Measurements from ENCODE around the gene ALG14. TPM values are rescaled to one million over a fixed set of nuclear protein-coding genes. Genes with fewer than 3 reads are reported as not detected.

Gene ALG14
- total RNA-seq, 1 donor = 4.7 TPM

DNA sequence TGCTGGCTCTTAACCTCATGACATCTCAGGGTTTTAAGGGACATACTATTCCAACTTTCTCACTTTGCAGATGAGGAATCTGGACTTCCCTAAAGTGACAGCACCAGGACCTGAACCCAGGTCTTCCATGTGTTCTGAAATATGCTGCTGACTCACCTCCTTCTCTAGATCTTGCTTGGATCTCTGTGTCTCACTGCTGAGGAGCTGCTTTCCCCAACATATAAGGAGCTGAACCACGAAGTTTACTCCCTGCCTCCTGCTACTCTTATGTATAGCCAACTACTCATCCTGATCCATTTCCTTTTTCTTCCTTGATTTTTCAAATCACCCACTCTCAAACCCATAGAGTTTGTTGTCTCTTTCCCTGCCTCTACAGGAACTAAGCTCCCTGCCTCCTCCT is 38.2 kb downstream of the ALG14 start:
- H3K4me3 ChIP-seq (ENCODE audit: low read depth, low read length) = no peak overlapping the region
- DNase-seq (ENCODE audit: low read depth) = no peak
- TF ChIP-seq, protein P1, sequence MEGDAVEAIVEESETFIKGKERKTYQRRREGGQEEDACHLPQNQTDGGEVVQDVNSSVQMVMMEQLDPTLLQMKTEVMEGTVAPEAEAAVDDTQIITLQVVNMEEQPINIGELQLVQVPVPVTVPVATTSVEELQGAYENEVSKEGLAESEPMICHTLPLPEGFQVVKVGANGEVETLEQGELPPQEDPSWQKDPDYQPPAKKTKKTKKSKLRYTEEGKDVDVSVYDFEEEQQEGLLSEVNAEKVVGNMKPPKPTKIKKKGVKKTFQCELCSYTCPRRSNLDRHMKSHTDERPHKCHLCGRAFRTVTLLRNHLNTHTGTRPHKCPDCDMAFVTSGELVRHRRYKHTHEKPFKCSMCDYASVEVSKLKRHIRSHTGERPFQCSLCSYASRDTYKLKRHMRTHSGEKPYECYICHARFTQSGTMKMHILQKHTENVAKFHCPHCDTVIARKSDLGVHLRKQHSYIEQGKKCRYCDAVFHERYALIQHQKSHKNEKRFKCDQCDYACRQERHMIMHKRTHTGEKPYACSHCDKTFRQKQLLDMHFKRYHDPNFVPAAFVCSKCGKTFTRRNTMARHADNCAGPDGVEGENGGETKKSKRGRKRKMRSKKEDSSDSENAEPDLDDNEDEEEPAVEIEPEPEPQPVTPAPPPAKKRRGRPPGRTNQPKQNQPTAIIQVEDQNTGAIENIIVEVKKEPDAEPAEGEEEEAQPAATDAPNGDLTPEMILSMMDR (IDR thresholded peaks at IDR 0.05; ENCODE audit: insufficient read depth, low read depth, low read length) = no peak

DNA sequence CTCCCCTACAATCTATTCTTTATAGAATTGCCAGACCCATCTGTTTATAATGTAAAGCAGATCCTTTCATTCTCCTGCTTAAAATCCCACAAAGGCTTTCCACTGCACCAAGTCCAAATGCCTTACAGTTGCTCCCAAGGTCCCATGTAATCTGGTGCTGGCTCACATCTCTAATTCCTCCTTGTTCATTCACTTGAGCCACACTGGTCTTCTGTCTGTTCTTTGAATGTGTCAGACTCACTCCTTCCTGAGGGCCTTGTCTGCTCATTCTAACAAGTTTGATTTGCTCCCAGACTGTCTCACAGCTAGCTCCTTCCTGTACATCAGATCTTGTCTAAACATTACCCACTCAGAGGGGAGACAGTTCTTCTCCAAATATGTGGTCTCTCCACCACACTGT is 38.9 kb downstream of the ALG14 start:
- TF ChIP-seq, protein P1 (IDR thresholded peaks at IDR 0.05; ENCODE audit: insufficient read depth, low read depth, low read length) = no peak
- no peak for DNase-seq (ENCODE audit: low read depth)

DNA sequence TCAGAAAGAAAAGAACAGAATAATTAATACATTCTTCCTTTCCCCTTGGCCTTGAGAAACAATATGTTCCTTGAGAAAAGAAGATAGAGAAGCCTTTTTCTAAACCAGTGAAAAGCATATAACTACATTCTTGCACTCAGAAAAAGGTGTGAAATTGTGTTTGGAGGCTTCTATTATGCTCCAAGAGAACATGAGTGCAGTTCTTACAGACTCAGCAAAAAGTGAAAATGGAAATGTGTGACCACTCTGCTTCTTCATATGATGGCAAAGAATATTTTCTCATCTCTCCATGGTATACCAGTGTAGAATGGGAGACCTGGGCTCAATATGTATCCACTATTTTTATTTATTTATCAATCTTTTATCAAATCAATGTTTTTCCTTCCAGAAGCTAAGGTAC is 43.2 kb downstream of the ALG14 start:
- DNase-seq (ENCODE audit: low read depth) = no peak
- H3K4me3 ChIP-seq (ENCODE audit: low read depth, low read length) = no peak overlapping the region
- TF ChIP-seq, protein P1 (IDR thresholded peaks at IDR 0.05; ENCODE audit: insufficient read depth, low read depth, low read length) = no peak

More for the DNA sequence above, 38.9 kb downstream of the ALG14 start:
- no peak overlapping the region for H3K4me3 ChIP-seq (ENCODE audit: low read depth, low read length)

DNA sequence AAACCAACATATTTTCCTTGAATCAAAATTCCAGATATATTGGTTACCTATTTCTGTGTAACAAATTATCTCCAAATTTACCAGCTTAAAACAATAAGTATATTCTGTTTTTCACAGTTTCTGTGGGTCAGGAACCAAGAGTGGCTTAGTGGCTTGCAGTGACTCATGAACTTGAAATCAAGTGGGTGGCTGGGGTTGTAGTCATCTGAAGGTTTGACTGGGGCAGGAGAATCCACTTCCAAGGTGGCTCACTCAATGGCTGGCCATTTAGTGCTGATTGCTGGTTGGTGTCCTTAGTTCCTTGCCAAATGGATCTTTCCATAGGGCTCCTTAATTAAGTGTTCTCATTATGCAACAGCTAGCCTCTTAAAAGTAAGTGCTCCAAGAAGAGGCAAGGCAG is 43.8 kb downstream of the ALG14 start:
- H3K4me3 ChIP-seq (ENCODE audit: low read depth, low read length) = no peak overlapping the region
- TF ChIP-seq, protein P1 (IDR thresholded peaks at IDR 0.05; ENCODE audit: insufficient read depth, low read depth, low read length) = no peak
- no peak for DNase-seq (ENCODE audit: low read depth)

DNA sequence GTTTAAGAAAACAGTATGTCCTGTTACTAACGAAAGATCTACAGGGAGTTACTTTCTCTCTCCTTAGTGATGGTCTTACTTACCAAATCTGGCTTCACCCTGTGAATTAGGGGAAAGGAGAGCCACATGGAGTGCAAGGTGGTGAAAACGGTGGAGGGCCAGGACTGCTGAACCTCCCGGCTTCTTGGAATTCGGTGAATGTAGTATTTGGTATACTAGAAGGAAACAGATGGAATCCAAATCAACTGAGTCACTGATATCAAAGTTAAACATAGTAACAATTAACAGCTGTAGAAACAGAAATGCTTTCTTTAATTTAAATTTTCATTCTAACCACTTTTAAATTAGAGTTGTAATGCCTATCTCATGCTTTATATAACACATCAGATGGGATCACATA is 45.7 kb downstream of the ALG14 start:
- TF ChIP-seq, protein P1 (IDR thresholded peaks at IDR 0.05; ENCODE audit: insufficient read depth, low read depth, low read length) = no peak
- DNase-seq (ENCODE audit: low read depth) = no peak
- H3K4me3 ChIP-seq (ENCODE audit: low read depth, low read length) = no peak overlapping the region

DNA sequence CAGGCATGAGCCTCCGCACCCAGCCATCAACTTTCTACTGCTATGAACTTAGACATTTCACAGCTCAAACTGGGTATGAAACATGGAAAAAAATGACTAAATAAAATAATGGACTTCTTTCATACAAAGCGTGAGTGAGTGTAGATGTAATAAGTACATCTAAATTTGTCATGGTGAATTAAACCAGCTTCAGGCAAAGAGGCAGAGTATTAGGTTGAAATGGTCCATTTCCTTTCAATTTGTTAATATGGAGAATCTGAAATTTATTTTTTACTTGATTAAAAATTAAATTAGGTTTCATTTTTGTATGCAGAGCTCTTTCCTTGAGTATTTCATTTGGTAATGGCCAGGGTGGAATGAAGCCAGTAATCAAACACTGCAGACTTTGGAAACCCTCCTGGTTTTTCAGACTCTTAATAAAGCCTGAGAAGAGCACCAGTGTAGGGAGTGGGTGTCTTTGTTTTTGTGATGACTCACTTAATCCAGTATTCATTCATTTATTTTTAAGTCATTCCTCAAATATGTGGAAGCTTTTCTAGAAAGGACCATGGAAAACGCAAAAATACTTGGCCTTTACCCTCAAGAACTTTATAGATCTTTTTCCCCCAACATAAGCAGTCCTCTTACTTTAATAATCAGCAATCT is 49.2 kb downstream of the ALG14 start:
- TF ChIP-seq, protein P1 (IDR thresholded peaks at IDR 0.05; ENCODE audit: insufficient read depth, low read depth, low read length) = no peak
- H3K4me3 ChIP-seq (ENCODE audit: low read depth, low read length) = no peak overlapping the region
- peak; percentile 80 for DNase-seq (ENCODE audit: low read depth)

DNA sequence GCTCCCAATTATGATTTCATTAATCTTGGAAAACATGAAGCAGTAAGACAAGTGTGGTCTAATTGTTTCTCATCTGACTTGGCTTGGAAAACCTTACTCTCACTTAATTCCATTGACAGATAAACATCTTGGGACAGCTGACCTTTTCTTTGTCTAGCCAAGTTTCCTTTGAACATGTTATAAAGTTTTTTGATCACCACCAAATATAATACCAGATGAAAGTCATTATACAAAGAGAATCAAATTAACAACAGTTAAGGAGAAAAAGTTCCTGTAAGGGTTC is 50.2 kb downstream of the ALG14 start:
- no peak overlapping the region for H3K4me3 ChIP-seq (ENCODE audit: low read depth, low read length)
- DNase-seq (ENCODE audit: low read depth) = no peak
- TF ChIP-seq, protein P1 (IDR thresholded peaks at IDR 0.05; ENCODE audit: insufficient read depth, low read depth, low read length) = no peak
